C4-2B (cell line): ENCODE measurements around the gene MRPL10.

Experiments
- H3K27ac ChIP-seq: fragments of 450-650 bp; 2 replicates; pipeline ENCODE4 v1.5.1; 2017
- ZFX ChIP-seq: fragments of 450-650 bp; IDR thresholded peaks from 2 replicates; pipeline ENCODE4 v1.6.1; 2017
- TF ChIP-seq, protein P1 (sequence below): fragments of 450-650 bp; conservative IDR thresholded peaks from 2 replicates; pipeline ENCODE4 v1.5.1; 2017; ENCODE audit warnings: mild to moderate bottlenecking

Gene MRPL10

DNA sequence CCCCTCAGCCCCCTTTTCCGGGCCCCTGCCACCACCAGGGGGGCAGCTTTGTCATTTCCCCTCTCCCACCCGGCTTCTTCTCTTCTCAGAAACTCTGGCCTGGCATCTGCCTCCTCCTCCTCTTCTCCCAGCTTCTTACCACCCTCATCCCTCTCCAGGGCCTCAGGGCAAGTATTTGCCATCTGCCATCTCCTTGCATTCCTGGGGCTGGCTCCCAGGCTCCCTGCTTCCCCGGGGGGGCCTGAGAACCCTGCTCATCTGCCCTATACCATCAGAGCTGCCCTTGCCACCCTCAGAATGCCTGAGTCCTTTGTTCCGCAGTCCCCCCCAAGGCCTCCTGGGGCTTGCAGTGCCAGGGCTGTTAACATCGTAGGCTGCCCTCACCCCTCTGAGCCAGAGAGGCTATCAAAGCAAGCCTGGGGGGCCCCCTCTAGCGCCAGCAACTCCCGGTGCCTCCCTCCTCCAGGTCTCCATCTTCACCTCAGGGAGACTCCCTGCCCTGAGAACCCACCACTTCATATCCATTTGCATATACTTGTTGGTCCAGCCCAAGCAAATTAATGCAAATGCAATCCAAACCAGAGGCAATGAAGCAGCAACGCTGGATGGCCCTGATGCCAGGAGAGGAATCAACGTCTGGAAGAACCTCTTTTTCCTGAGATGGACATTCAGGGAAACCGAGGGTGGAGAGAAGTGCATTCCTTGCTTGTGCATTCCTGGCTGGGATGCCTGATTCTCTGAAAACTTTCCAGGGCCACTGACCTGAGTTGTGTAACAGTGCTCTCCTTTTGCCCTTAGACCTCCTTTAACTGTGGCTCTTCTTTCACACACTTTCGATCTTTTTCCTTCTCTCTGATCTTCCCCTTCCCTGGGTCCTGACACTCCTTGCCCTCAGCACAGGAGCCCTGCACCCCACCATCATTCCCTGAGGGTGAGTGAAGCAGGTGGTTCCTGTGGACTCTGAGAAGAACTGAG lies 44.0 kb upstream of the MRPL10 start:
- no peak for TF ChIP-seq ZFX
- TF ChIP-seq, protein P1, sequence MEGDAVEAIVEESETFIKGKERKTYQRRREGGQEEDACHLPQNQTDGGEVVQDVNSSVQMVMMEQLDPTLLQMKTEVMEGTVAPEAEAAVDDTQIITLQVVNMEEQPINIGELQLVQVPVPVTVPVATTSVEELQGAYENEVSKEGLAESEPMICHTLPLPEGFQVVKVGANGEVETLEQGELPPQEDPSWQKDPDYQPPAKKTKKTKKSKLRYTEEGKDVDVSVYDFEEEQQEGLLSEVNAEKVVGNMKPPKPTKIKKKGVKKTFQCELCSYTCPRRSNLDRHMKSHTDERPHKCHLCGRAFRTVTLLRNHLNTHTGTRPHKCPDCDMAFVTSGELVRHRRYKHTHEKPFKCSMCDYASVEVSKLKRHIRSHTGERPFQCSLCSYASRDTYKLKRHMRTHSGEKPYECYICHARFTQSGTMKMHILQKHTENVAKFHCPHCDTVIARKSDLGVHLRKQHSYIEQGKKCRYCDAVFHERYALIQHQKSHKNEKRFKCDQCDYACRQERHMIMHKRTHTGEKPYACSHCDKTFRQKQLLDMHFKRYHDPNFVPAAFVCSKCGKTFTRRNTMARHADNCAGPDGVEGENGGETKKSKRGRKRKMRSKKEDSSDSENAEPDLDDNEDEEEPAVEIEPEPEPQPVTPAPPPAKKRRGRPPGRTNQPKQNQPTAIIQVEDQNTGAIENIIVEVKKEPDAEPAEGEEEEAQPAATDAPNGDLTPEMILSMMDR = no peak
- no peak overlapping the region for H3K27ac ChIP-seq

DNA sequence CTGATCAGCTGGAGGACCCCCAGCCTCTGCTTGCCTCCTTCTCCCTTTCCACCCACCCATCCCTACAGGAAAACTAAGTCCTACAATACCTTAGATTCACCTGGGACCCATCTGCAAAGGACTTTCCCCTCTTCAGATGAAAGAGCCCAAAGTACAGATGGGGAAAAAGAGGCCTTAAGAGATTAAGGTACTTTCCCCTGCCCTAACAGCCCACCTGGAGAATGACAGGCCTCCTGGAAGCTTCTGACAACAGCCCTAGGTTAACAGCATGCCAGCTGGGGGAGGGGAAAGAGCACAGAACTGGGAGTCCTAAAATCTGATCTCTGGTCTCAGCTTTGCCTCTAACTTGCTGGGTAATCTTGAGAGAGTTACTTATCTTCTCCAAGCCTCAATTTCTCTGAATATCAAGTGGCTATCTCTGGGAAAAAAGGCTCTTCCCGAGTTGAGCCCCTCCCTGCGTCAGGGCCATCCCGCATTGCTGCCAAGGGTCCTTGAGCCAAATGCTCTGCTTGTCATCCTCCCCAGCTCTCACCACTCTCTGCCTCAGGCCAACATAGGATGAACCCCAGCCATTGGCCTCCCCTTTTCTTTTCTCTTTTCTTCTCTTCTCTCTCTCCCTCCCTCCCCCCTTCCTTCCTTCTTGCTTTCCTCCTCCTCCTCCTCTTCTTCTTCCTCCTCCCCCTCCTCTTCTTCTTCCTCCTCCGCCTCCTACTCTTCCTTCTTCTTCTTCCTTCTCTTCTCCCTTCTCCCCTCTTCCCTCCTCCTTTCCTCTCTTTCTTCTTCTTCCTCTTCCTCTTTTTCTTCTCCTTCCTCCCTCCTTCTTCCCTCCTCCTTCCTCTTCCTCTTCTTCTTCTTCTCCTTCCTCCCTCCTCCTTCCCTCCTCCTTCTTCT lies 42.1 kb upstream of the MRPL10 start:
- TF ChIP-seq, protein P1 = no peak
- TF ChIP-seq ZFX = no peak
- H3K27ac ChIP-seq = no peak overlapping the region

- no peak overlapping the region for H3K27ac ChIP-seq
- TF ChIP-seq ZFX = no peak
- TF ChIP-seq, protein P1 = no peak
These were observed 41.4 kb upstream of the MRPL10 start for GRCh38 chr17:47872651-47873161.

DNA sequence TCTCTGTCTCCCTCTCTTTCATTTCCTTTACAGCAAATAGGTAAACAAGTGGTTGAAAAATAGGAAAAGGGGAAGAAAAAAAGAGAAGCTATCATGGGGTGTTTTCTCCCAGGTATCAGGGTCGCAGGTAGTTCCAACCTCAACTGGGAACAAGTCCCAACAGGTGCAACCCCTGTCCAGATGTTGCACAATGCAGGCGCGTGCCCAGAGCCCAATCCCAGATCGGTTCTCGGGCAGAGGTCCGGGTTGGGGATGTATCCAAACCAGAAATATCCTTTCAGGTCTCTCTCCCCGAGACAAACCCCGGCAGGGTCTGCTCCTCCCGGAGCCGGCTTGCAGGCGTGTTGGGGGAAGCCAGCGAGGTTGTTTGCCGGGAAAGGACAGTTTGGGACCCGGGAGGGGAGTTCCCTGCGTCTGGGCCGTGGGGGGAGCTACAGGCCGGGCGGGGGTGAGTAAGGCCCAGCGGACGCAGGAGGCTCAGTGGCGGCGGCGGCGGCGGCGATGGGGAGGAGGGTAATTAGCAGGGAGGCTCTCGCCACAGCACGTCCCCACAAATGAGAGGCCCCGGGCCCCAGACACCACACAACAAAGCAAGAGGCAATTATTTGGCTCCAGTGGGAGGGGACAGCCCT lies 40.8 kb upstream of the MRPL10 start:
- no peak overlapping the region for H3K27ac ChIP-seq
- TF ChIP-seq ZFX = no peak
- TF ChIP-seq, protein P1 = no peak

GRCh38 chr17:47871048-47871447 lies 39.7 kb upstream of the MRPL10 start:
- TF ChIP-seq, protein P1 = no peak
- TF ChIP-seq ZFX = no peak
- no peak overlapping the region for H3K27ac ChIP-seq

DNA sequence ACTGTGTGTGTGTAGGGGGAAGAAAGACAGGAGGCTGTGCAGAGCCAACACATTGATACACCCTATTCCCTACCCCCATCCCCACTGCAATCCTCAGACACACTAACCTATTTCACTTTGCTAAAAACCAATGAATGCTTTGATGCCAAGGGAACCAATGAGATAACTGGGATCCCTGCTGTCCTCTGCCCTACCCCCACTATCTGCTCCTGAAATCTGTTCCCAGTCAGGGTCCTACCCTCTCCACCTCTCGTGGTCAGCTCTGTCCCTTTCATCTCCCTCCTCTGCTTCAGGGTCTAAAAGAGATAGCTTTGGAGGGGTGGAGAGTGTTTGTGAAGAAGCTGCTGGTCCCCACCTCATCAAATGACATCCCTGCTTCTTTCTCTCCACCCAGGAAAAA lies 38.7 kb upstream of the MRPL10 start:
- H3K27ac ChIP-seq = no peak overlapping the region
- TF ChIP-seq, protein P1 = no peak
- TF ChIP-seq ZFX = no peak
